NCI-H1417 (cell line): ENCODE measurements around the gene KRTCAP2.

ENCODE experiments used
- DNase-seq, 3 experiments: peaks; one replicate each; lab custom pipeline; 2025; lab: John Stamatoyannopoulos, UW

The KRTCAP2 gene

GRCh38 chr1:155134322-155134721 lies 38.8 kb downstream of the KRTCAP2 start:
- no peak for DNase-seq

DNA sequence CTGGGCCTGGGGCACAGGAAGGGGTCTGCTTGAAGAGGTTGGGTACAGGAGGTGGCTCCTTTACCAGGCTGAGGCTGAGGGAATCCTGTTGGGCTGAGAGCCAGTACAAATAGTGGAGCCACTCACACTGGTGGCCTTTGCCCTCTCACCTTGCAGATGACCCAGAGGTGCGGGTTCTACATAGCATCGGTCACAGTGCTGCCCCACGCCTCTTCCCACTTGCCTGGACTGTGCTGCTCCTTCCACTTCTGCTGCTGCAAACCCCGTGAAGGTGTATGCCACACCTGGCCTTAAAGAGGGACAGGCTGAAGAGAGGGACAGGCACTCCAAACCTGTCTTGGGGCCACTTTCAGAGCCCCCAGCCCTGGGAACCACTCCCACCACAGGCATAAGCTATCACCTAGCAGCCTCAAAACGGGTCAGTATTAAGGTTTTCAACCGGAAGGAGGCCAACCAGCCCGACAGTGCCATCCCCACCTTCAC lies 39.3 kb downstream of the KRTCAP2 start:
- DNase-seq: no peak

GRCh38 chr1:155131856-155132255 lies 41.2 kb downstream of the KRTCAP2 start:
- no peak for DNase-seq

- DNase-seq: no peak
Observed at GRCh38 chr1:155131285-155131684, 41.8 kb downstream of the KRTCAP2 start.

- DNase-seq: peak in 2 of 3 experiments; percentile 53 to 67
Observed at GRCh38 chr1:155130272-155131006, 42.7 kb downstream of the KRTCAP2 start.

DNA sequence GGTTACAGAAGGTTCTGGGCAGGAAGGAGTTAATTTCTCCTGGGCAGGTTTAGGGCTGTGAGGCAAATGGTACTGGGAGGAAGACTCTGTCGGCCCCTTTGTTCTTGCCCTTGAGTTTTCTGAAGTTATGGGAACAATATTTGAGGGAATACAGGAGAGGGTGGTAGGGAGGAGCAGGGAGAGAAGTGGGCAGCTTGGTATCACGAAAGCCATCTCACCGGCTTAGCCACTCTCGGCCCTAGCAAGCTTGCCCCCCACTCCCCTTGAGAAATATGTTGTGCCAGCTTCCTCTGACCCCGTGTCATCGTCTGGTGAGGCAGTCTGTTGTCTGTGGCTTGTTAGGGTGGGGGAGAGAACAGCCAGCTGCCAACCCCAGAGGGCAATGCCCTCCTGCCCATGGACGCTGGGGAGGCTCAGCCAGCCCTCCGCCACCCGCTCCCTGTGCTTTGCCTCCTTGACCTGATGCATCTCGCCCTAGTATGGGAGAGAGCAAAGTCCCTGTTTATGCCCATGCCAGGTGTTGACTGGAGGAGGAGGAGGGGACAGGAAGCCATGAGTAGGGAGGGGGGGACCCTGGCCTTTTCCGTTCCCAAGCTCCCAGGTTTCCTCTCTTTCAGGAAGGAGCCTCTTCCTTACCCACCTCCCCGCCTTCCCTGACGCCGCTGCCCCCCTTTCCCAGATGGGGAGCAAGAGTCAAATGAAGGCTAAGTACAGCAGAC lies 44.2 kb downstream of the KRTCAP2 start:
- DNase-seq: peak in 2 of 3 experiments; percentile 57 to 69

- peak in 1 of 3 experiments; percentile 47 for DNase-seq
Observed at GRCh38 chr1:155127967-155128754, 44.9 kb downstream of the KRTCAP2 start.

GRCh38 chr1:155127105-155127966 lies 45.8 kb downstream of the KRTCAP2 start, which contains the start of gene EFNA1:
TSS of gene EFNA1 (plus strand) at chr1:155127876. CDS start at chr1:155127978, 102 bp downstream.
- DNase-seq: peak; percentile 58 to 79 (median 70)

- peak; percentile 58 to 92 (median 86) for DNase-seq
Observed at GRCh38 chr1:155126556-155127104, 46.5 kb downstream of the KRTCAP2 start.

DNA sequence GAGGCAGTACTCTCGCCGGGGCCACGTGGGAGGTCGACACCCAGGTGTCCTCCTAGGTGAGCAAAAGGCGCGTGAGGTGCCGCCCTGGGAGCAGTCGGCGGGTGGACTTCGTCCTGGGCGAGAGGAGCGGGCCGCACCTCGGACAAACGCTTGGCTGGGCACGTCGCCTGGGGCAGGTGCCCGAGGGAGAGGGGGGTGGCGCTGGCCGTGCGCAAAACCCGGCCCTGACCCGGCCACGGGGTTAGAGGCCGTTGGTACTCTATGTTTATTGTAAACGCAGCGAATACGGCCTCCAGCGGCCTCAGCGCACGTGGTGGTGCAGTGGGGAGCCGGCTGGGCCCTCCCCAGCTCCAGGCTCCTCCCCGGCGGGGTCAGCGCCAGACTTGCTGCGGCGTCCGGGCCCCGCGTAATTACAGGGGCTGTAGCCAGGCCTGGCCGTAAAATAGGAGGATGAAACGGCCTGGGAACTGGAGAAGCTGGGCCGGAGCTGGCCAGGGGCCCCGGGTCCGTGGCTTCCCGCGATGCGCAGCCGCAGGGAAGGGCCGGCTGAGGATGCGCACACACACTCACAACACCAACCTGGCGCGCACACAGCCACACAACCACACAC lies 47.1 kb downstream of the KRTCAP2 start:
- peak in 2 of 3 experiments; percentile 86 to 92 for DNase-seq

DNA sequence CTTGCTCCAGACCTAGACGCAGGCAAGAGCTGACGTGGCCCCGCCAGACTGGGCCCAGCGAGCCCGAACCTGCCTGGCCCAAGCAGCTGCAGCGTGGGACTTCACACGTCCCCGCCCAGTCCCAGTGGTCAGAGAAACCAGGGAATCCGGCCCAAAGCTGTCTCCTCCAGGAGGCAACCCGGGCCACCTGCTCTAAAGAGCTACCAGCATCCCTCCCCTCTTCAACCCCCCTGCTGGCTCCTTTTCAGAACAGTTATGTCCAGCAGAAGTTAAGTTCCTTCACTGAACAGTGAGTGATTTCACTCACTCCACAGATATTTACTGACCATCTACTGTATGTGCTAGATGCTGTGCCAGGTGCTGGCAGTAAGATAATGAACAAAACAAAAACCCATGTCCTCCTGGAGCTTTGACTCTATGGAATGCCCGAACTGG lies 47.6 kb downstream of the KRTCAP2 start:
- DNase-seq: no peak

GRCh38 chr1:155124503-155125463 lies 48.3 kb downstream of the KRTCAP2 start:
- no peak for DNase-seq

DNA sequence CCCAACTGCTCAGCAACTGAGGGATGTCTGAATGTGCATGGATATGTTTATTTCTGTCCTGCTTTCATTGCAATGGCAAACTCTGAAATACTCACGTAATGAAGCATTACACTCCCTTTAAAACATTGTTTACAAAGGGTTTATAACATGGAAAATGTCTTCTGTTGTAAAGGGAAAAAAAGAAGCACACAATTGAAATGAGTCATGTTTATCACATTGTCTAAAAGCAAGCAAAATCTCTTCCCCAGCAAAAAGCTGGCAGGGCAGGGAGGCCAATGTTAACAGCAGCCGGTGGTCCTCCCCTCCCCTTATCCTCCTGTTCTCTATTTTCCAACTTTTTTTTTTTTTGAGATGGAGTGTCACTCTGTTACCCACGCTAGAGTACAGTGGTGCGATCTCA lies 49.3 kb downstream of the KRTCAP2 start:
- no peak for DNase-seq

- DNase-seq: no peak
Observed at GRCh38 chr1:155122308-155122707, 50.8 kb downstream of the KRTCAP2 start.

- DNase-seq: no peak
Observed at GRCh38 chr1:155121249-155121648, 51.9 kb downstream of the KRTCAP2 start.

DNA sequence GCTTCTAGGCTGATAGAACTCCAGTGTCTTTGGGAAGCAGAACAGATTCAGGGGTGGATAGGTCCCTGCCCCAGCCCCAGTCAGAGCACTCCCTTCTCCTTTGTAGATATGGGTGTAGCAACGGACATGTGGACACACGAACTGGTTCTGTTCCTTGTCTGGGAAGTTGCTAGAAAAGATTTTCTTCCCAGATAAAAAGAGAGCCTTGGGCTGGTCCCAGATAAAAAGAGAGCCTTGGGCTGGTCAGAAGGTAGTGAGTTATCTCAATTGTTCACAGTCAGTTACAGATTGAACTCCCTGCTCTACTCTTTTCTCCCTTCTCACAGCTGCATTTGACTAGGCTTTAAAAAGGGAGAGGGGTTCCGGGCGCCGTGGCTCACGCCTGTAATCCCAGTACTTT lies 52.9 kb downstream of the KRTCAP2 start:
- no peak for DNase-seq
